Uterus (tissue), 4 donors: ENCODE measurements around the gene DDX5. TPM values are rescaled to one million over a fixed set of nuclear protein-coding genes. Genes with fewer than 3 reads are reported as not detected.

ENCODE experiments used
- DNase-seq, 2 donors: peaks; one replicate each; pipeline ENCODE4 v3.0.0-alpha.2; 2019 to 2020
- H3K27ac ChIP-seq, 2 donors: fragments of 200-600 bp; sonication (generic); 1 replicate in 1 of 2; 2 replicates in 1 of 2; pipeline ENCODE4 v1.5.1; 2016 to 2018
- H3K27me3 ChIP-seq, 2 donors: fragments of 200-600 bp; sonication (generic); one replicate each; pipeline ENCODE4 v1.5.1; 2018 to 2019; ENCODE audit warnings: control low read depth in 1 of 2
- H3K36me3 ChIP-seq, 2 donors: fragments of 200-600 bp; sonication (generic); one replicate each; pipeline ENCODE4 v1.5.1; 2019; ENCODE audit warnings: control low read depth in 1 of 2
- H3K4me1 ChIP-seq, 2 donors: fragments of 200-600 bp; sonication (generic); one replicate each; pipeline ENCODE4 v1.5.1; 2018 to 2019; ENCODE audit warnings: control low read depth in 1 of 2
- H3K4me3 ChIP-seq, 2 donors: fragments of 200-600 bp; sonication (generic); 1 replicate in 1 of 2; 2 replicates in 1 of 2; pipeline ENCODE4 v1.5.1; 2018 to 2019; ENCODE audit warnings: mild to moderate bottlenecking in 1 of 2
- H3K9me3 ChIP-seq, 2 donors: fragments of 200-600 bp; sonication (generic); one replicate each; pipeline ENCODE4 v1.5.1; 2019; ENCODE audit warnings: control low read depth in 1 of 2
- POLR2A ChIP-seq, 2 donors: fragments of 450-650 bp; IDR thresholded peaks; one replicate each; pipeline ENCODE4 v1.6.1; 2016; ENCODE audit warnings: antibody characterized with exemption in 2 of 2, mild to moderate bottlenecking in 1 of 2, moderate library complexity in 1 of 2
- intact Hi-C: fragments of 100-400 bp; cut with DNase I; formaldehyde crosslinking; loops from one replicate; pipeline ENCODE4 v1.15.1; 2023; ENCODE audit warnings: low total_unique reads
- total RNA-seq, 4 donors: library from RNA; depleted of rRNA in 3 of 4; stranded (reverse); fragments of >200 nt in 3 of 4; gene quantifications; one replicate each; pipeline versions ENCODE4 v1.1.0 to v1.2.4, GENCODE V29; 2014 to 2023
- TF ChIP-seq, protein P1 (sequence below), 4 experiments: fragments of 200-600 bp in 2 of 4; fragments of 450-650 bp in 2 of 4; sonication (generic) in 2 of 4; IDR thresholded peaks; one replicate each; pipeline ENCODE4 v1.5.1; 2016 to 2019; ENCODE audit warnings: antibody characterized with exemption in 4 of 4, mild to moderate bottlenecking in 2 of 4, moderate library complexity in 1 of 4
- donor health status: DM: yes; HTN: yes; CAD: no.

The DDX5 gene
- total RNA-seq, 4 donors from 2014 or later = 576 to 943 (median 602) TPM

DNA sequence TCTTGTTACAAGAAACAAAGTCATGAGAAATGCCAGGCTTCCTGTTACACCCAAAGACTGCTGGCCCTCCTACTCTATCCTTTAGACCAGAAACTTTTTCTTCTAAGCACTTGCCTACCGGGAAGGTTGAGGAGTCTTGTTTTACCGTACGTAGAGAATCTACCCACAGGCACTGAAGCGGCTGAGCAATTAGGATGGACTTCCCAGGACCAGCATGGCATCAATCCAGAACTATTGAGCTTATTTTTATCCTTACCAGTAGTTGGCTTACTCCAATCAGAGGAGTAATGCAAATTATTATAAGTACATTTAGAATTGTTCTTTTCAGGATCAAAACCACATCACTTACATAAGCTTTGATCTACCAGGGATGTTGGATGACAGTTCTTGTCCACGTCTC is 26.3 kb upstream of the DDX5 start:
- Histone ChIP-seq H3K4me3 (no peak overlapping the region), H3K4me1 (no peaks in the 10 kb centered on the region), H3K36me3 (no peaks in the 10 kb centered on the region), H3K27me3 (no peaks in the 10 kb centered on the region), H3K9me3 (no peaks in the 10 kb centered on the region), H3K27ac (no peak overlapping the region)
- no peak for TF ChIP-seq POLR2A (IDR thresholded peaks at IDR 0.05)
- TF ChIP-seq, protein P1, sequence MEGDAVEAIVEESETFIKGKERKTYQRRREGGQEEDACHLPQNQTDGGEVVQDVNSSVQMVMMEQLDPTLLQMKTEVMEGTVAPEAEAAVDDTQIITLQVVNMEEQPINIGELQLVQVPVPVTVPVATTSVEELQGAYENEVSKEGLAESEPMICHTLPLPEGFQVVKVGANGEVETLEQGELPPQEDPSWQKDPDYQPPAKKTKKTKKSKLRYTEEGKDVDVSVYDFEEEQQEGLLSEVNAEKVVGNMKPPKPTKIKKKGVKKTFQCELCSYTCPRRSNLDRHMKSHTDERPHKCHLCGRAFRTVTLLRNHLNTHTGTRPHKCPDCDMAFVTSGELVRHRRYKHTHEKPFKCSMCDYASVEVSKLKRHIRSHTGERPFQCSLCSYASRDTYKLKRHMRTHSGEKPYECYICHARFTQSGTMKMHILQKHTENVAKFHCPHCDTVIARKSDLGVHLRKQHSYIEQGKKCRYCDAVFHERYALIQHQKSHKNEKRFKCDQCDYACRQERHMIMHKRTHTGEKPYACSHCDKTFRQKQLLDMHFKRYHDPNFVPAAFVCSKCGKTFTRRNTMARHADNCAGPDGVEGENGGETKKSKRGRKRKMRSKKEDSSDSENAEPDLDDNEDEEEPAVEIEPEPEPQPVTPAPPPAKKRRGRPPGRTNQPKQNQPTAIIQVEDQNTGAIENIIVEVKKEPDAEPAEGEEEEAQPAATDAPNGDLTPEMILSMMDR (IDR thresholded peaks at IDR 0.05) = no peak
- intact Hi-C loops = no loop called here
- DNase-seq = no peak

DNA sequence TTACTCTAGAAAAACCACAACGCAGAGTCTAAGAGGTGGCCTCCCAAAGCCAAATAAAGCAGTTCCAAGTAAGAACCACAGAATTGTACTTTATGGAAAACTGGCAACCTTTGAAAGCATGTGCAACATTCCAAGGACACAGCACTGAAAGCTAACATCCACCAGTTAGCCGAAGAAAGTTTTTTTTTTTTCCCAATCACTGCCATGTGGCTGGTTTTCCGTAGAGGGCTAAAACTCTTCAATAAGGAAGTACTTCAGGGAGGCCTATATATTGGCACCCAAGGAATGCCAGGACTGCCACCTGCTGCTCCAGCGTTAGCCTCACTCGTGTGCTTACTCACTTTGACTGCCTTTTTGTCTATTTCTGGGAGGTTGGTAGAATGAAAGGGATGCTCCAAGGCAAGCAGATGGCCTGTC is 25.9 kb upstream of the DDX5 start:
- DNase-seq = no peak
- Histone ChIP-seq H3K36me3 (no peaks in the 10 kb centered on the region), H3K27me3 (no peaks in the 10 kb centered on the region), H3K27ac (no peak overlapping the region), H3K4me3 (no peak overlapping the region), H3K4me1 (no peaks in the 10 kb centered on the region), H3K9me3 (no peaks in the 10 kb centered on the region)
- intact Hi-C loops = no loop called here
- TF ChIP-seq, protein P1 (IDR thresholded peaks at IDR 0.05) = no peak
- TF ChIP-seq POLR2A (IDR thresholded peaks at IDR 0.05) = no peak

DNA sequence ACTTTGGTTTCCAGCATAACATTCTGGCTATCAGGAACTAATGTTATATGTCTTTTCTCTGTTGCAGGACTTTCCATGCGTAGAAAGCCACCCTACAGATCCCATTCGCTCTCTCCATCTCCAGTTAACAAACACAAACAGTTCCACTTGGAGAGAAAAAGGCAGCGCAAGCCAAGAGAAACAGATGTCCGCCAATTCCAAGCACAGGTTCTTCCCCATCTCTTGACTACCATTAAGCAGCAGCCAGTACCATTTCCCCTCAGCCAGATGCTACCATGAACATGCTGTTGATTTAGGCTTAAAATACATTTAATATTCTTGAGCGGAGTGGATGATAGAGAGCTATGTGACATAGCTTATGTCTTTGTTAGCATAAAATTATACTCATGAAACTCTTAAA is 23.1 kb upstream of the DDX5 start:
- no peak for DNase-seq
- intact Hi-C loops = no loop called here
- H3K4me3 ChIP-seq = no peak overlapping the region
- H3K4me1 ChIP-seq = no peaks in the 10 kb centered on the region
- no peak for TF ChIP-seq POLR2A (IDR thresholded peaks at IDR 0.05)
- TF ChIP-seq, protein P1 (IDR thresholded peaks at IDR 0.05) = no peak
- no peaks in the 10 kb centered on the region for H3K27me3 ChIP-seq
- H3K9me3 ChIP-seq = no peaks in the 10 kb centered on the region
- H3K36me3 ChIP-seq = no peaks in the 10 kb centered on the region
- H3K27ac ChIP-seq = no peak overlapping the region

DNA sequence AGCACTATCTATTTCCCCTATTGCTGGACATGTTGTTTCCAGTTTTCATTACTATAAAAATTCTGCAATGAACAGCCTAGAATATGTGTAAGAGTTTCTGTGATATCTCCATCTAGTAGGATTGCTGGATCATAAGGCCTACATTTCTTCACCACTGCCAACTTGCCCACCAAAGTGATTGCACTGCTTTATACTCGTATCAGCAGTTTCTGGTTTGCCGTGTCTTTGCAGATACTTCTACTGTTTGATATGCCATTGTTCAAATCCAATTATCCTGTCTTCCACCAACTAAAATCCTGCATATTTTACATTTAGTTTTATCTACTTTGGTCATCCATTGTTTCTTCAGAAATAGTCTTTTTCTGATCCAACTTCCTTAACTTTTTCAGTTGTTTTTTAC is 21.8 kb upstream of the DDX5 start:
- no peak for TF ChIP-seq POLR2A (IDR thresholded peaks at IDR 0.05)
- TF ChIP-seq, protein P1 (IDR thresholded peaks at IDR 0.05) = no peak
- intact Hi-C loops = no loop called here
- no peaks in the 10 kb centered on the region for H3K36me3 ChIP-seq
- no peaks in the 10 kb centered on the region for H3K27me3 ChIP-seq
- DNase-seq = no peak
- H3K4me3 ChIP-seq = no peak overlapping the region
- no peak overlapping the region for H3K27ac ChIP-seq
- no peaks in the 10 kb centered on the region for H3K4me1 ChIP-seq
- no peaks in the 10 kb centered on the region for H3K9me3 ChIP-seq

DNA sequence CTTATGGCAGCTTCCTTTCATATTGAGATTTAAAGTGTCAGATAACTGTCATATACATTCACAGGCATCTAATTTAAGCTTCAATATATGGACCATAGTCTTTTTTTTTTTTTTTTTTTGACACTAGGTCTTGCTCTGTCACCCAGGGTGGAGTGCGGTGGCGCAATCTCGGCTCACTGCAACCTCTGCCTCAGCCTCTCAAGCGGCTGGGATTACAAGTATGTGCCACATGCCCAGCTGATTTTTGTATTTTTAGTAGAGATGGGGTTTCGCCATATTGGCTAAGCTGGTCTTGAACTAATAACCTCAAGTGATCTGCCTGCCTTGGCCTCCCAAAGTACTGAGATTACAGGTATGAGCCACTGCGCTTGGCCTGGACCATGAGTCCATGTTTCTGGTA is 14.3 kb upstream of the DDX5 start:
- no peak for TF ChIP-seq POLR2A (IDR thresholded peaks at IDR 0.05)
- TF ChIP-seq, protein P1 (IDR thresholded peaks at IDR 0.05) = no peak
- Histone ChIP-seq H3K27me3 (no peaks in the 10 kb centered on the region), H3K9me3 (no peaks in the 10 kb centered on the region), H3K27ac (no peak overlapping the region), H3K4me3 (no peak overlapping the region), H3K4me1 (no peaks in the 10 kb centered on the region), H3K36me3 (no peaks in the 10 kb centered on the region)
- DNase-seq = no peak
- intact Hi-C loops = no loop called here
